ENCODE data around the gene STYXL1.

DNA sequence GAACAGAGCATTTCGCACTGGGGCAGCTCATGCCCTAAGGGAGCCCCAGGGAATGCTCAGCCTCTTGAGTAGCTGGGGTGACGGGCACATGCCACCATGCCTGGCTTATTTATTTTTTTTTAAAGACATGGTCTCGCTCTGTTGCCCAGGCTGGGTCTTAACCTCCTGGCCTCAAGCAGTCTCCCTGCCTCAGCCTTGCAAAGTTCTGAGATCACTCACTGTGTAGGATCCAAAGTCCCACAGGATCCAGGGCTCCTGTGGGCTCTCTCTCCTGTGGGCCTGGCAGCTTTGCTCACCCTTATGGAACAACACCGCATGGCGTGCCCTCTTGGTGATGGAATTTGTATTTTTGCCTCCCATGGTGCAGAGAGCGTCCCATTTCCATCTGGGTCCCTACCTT, 87.4 kb downstream of the STYXL1 start:
- TF ChIP-seq, protein P1, sequence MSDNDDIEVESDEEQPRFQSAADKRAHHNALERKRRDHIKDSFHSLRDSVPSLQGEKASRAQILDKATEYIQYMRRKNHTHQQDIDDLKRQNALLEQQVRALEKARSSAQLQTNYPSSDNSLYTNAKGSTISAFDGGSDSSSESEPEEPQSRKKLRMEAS (IDR thresholded peaks at IDR 0.05) = no peak
- TF ChIP-seq CTCF (IDR thresholded peaks at IDR 0.05; ENCODE audit: low read depth, low read length, missing input control) (no peak), ATF3 (IDR thresholded peaks at IDR 0.05) (no peak), YY1 (IDR thresholded peaks at IDR 0.05) (no peak), RXRA (IDR thresholded peaks at IDR 0.05) (no peak), SP1 (IDR thresholded peaks at IDR 0.05) (no peak), TAF1 (conservative IDR thresholded peaks at IDR 0.05) (no peak), RAD21 (IDR thresholded peaks at IDR 0.05) (no peak), HNF4G (IDR thresholded peaks at IDR 0.05) (no peak), REST (IDR thresholded peaks at IDR 0.05) (no peak), FOXA1 (IDR thresholded peaks at IDR 0.05) (no peak), ZBTB33 (IDR thresholded peaks at IDR 0.05) (no peak)

Data from liver (tissue), 3 donors.